Left lung (tissue), 10 donors: ENCODE measurements around the gene PRKN. TPM values are rescaled to one million over a fixed set of nuclear protein-coding genes. Genes with fewer than 3 reads are reported as not detected.

Source experiments
- ATAC-seq: fragments of 200-7000 bp; cut with Tn5 transposase; one replicate; pipeline ENCODE4 v1.9.1; 2020; ENCODE audit warnings: moderate library complexity
- DNase-seq, 4 donors: peaks; one replicate each; pipeline ENCODE4 v3.0.0-alpha.2; 2013 to 2020
- H3K27ac ChIP-seq, 2 donors: fragments of 200-600 bp; sonication (generic) in 1 of 2; one replicate each; pipeline versions ENCODE4 v1.5.0 to v1.8.0; 2020 to 2021
- H3K27me3 ChIP-seq, 2 donors: fragments of 200-600 bp; sonication (generic) in 1 of 2; one replicate each; pipeline versions ENCODE4 v1.5.0 to v1.8.0; 2020 to 2021
- H3K36me3 ChIP-seq, 2 donors: fragments of 200-600 bp; sonication (generic) in 1 of 2; one replicate each; pipeline versions ENCODE4 v1.5.0 to v1.8.0; 2020 to 2021
- H3K4me1 ChIP-seq, 2 donors: fragments of 200-600 bp; one replicate each; pipeline ENCODE4 v1.8.0; 2021
- H3K4me3 ChIP-seq, 2 donors: fragments of 200-600 bp; sonication (generic) in 1 of 2; one replicate each; pipeline versions ENCODE4 v1.5.0 to v1.8.0; 2020 to 2021; ENCODE audit warnings: mild to moderate bottlenecking in 1 of 2
- H3K9me3 ChIP-seq, 2 donors: fragments of 200-600 bp; sonication (generic) in 1 of 2; one replicate each; pipeline versions ENCODE4 v1.5.0 to v1.8.0; 2020 to 2021
- intact Hi-C, 2 donors: fragments of 100-400 bp; cut with DNase I; formaldehyde crosslinking; loops; one replicate each; pipeline versions ENCODE4 v1.11.2 to v1.14.2; 2022
- polyA plus RNA-seq, 6 donors: library from polyadenylated mRNA; unstranded; fragments of 120-200 nt; gene quantifications; one replicate each; pipeline ENCODE4 v1.2.1, GENCODE V29; 2013; ENCODE audit not compliant: insufficient read length in 6 of 6
- total RNA-seq, 2 donors: library from RNA; stranded (reverse); fragmentation: NEBNext Ultra II Directional; extraction: Animal tissue kit (Norgen Biotek cat#: 25700); gene quantifications; one replicate each; pipeline ENCODE4 v1.2.1, GENCODE V29; 2021
- TF ChIP-seq, protein P1 (sequence below), 2 donors: fragments of 200-600 bp; sonication (generic) in 1 of 2; IDR thresholded peaks; one replicate each; pipeline versions ENCODE4 v1.5.0 to v1.8.0; 2021; ENCODE audit warnings: antibody characterized with exemption in 2 of 2
- donor health status: DM: no; HTN: yes; CAD: no.
- donor health status: DM: no; HTN: no; CAD: no.

The PRKN gene
- total and polyA plus RNA-seq, 8 donors: 1.9 to 4.3 (median 2.5) TPM

- intact Hi-C loops: no loop called here
- H3K9me3 ChIP-seq: peaks cover 0 to 18% of the 10 kb centered on the region in 2 donors
- no peak overlapping the region for H3K4me3 ChIP-seq
- H3K27me3 ChIP-seq: no peaks in the 10 kb centered on the region
- DNase-seq (no peak), ATAC-seq (no peak)
- H3K36me3 ChIP-seq: no peaks in the 10 kb centered on the region
- TF ChIP-seq, protein P1, sequence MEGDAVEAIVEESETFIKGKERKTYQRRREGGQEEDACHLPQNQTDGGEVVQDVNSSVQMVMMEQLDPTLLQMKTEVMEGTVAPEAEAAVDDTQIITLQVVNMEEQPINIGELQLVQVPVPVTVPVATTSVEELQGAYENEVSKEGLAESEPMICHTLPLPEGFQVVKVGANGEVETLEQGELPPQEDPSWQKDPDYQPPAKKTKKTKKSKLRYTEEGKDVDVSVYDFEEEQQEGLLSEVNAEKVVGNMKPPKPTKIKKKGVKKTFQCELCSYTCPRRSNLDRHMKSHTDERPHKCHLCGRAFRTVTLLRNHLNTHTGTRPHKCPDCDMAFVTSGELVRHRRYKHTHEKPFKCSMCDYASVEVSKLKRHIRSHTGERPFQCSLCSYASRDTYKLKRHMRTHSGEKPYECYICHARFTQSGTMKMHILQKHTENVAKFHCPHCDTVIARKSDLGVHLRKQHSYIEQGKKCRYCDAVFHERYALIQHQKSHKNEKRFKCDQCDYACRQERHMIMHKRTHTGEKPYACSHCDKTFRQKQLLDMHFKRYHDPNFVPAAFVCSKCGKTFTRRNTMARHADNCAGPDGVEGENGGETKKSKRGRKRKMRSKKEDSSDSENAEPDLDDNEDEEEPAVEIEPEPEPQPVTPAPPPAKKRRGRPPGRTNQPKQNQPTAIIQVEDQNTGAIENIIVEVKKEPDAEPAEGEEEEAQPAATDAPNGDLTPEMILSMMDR (IDR thresholded peaks at IDR 0.05): no peak
- no peaks in the 10 kb centered on the region for H3K4me1 ChIP-seq
- no peak overlapping the region for H3K27ac ChIP-seq
These were observed 1066.6 kb downstream of the PRKN start for GRCh38 chr6:161660666-161661571.

DNA sequence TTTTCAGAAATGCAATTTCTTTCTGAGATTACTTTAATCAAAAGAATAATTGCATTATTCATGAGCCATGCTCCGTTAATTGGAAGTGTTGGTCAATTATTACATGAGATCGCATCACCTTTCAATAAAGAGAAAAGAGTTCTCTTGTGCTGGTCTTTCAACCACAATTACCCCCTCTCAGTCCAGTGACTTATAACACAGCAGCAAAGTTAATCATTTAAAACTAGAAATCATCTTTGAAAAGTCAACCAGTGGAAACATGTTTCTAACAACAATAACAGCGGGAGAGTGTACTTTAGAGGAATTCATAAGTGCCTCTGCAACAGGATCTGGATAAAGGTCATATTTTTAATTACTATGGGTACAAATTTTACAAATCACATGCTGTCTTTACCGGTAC is 1069.4 kb downstream of the PRKN start:
- DNase-seq (no peak), ATAC-seq (no peak)
- TF ChIP-seq, protein P1 (IDR thresholded peaks at IDR 0.05): no peak
- Histone ChIP-seq H3K27ac (no peak overlapping the region), H3K9me3 (peaks cover 0 to 9% of the 10 kb centered on the region in 2 donors), H3K27me3 (no peaks in the 10 kb centered on the region), H3K4me3 (no peak overlapping the region), H3K4me1 (no peaks in the 10 kb centered on the region), H3K36me3 (no peaks in the 10 kb centered on the region)
- intact Hi-C loops: no loop called here

DNA sequence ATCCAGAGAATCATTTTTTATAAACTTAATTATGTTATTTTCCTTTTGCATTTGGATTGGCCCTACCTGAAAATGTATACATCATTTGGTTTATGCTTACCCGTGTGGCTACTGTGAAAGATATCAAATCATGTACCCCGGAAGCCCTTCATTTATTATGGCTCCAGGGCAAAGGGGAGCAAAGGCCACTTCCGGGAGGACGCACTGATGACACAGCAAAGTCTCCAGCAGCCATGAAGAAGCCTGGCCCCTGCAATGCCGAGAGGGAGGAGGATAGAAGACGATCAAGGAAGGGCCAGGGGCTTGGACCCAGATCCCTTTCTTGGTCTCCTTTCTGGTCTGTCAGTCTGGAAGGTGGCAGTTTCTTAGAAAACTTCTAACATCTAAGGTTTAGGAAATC is 1073.4 kb downstream of the PRKN start:
- intact Hi-C loops: no loop called here
- no peaks in the 10 kb centered on the region for H3K36me3 ChIP-seq
- H3K27me3 ChIP-seq: no peaks in the 10 kb centered on the region
- H3K4me1 ChIP-seq: no peaks in the 10 kb centered on the region
- TF ChIP-seq, protein P1 (IDR thresholded peaks at IDR 0.05): no peak
- no peak for DNase-seq
- no peak overlapping the region for H3K4me3 ChIP-seq
- ATAC-seq: no peak
- peaks cover 0 to 2% of the 10 kb centered on the region in 2 donors for H3K9me3 ChIP-seq
- no peak overlapping the region for H3K27ac ChIP-seq

- TF ChIP-seq, protein P1 (IDR thresholded peaks at IDR 0.05): no peak
- H3K9me3 ChIP-seq: peaks cover 0 to 2% of the 10 kb centered on the region in 2 donors
- ATAC-seq (no peak), DNase-seq (no peak)
- no peak overlapping the region for H3K27ac ChIP-seq
- intact Hi-C loops: no loop called here
- H3K27me3 ChIP-seq: no peaks in the 10 kb centered on the region
- no peak overlapping the region for H3K4me3 ChIP-seq
- H3K36me3 ChIP-seq: no peaks in the 10 kb centered on the region
- no peaks in the 10 kb centered on the region for H3K4me1 ChIP-seq
These were observed 1075.6 kb downstream of the PRKN start for GRCh38 chr6:161651949-161652348.

GRCh38 chr6:161649841-161650240 is 1077.7 kb downstream of the PRKN start:
- H3K36me3 ChIP-seq: no peaks in the 10 kb centered on the region
- DNase-seq: no peak
- no peaks in the 10 kb centered on the region for H3K4me1 ChIP-seq
- peaks cover 0 to 2% of the 10 kb centered on the region in 2 donors for H3K9me3 ChIP-seq
- no peak for ATAC-seq
- H3K27ac ChIP-seq: no peak overlapping the region
- H3K27me3 ChIP-seq: no peaks in the 10 kb centered on the region
- no peak overlapping the region for H3K4me3 ChIP-seq
- intact Hi-C loops: no loop called here
- TF ChIP-seq, protein P1 (IDR thresholded peaks at IDR 0.05): no peak
